ENCODE results near the gene PDGFRB. TPM values are rescaled to one million over a fixed set of nuclear protein-coding genes. Genes with fewer than 3 reads are reported as not detected.
A peak's percentile ranks its signal among the peaks of the same experiment; 100 is the strongest.

The PDGFRB gene
- total RNA-seq (100 to 1,000 TPM; 110 to 215 TPM), polyA plus RNA-seq (10 to 100 TPM; 33.6 to 46.5 TPM)
- long read RNA-seq, donor 1, partial matches to known transcripts = 56 of 62 reads
- long read RNA-seq, donor 1, other reads (novel, unspliced or antisense) = 6 of 62 reads
- long read RNA-seq, donor 2, full-length matches to known transcripts = 3 of 34 reads
- long read RNA-seq, donor 2, partial matches to known transcripts = 31 of 34 reads
- long read RNA-seq, donor 2, other reads (novel, unspliced or antisense) = 0 of 34 reads
- long read RNA-seq, donor 3, partial matches to known transcripts = 33 of 42 reads
- long read RNA-seq, donor 3, other reads (novel, unspliced or antisense) = 7 of 42 reads
- long read RNA-seq, donor 4, partial matches to known transcripts = 29 of 29 reads
- long read RNA-seq, donor 4, other reads (novel, unspliced or antisense) = 0 of 29 reads
- long read RNA-seq, donor 5, full-length matches to known transcripts = 6 of 63 reads
- long read RNA-seq, donor 5, partial matches to known transcripts = 50 of 63 reads
- long read RNA-seq, donor 5, other reads (novel, unspliced or antisense) = 7 of 63 reads

DNA sequence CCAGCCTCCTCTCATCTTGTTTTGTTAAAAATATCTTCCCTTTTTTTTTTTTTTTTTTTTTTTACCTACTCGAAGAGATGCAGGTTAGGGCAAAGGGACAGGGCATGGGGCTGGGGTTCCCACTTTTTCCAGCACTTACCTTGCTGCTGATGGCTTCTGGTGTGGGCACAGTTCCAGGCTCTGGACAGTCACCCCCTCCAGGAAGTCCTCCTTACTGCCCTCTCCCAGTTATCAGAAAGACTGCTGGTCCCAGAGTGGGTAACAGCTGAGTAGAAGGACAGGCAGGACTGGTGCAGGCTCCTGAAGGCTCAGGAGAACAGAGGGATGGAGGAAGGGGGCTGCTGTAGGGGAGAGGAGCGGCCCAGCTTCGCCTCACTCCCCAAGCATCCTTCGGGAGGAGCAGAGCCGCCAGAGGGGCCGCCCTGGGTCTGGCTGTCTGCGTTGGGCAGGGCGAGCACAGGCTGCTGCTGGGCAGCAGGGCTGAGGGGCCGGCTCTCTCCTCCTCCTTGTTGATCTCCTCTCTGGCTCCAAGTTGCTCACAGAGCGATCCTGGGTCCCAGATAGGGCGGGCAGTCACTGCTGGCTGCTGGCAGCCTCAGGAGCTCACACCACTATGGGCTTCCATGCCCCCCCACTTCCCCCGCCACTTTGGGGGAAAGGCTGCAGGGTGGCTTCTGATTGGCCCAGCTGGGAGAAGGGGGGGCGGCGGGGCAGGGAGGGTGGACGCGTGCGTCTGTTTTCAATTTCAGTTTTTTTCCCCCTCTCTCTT lies at the start of gene PDGFRB:
Gene PDGFRB, minus strand, starts transcription at position 588 of the 769 bp plus-strand sequence. CDS start 18,798 bp downstream, outside the sequence.
- peak within 1 kb of the TSS; percentile 27 for H3K4me3 ChIP-seq
- no peaks in the 10 kb centered on the region for H3K9me3 ChIP-seq (ENCODE audit: control insufficient read depth in 4 of 4, insufficient read depth in 3 of 4, low read length in 3 of 4)
- WGBS, 2 donors = 7 to 8% methylated on average over 15 to 17 of the region's 17 CpGs
- H3K27me3 ChIP-seq (ENCODE audit: control insufficient read depth in 3 of 3, insufficient read depth in 3 of 3, low read length in 2 of 3) = no peaks in the 10 kb centered on the region
- H3K36me3 ChIP-seq (ENCODE audit: control insufficient read depth in 4 of 4, insufficient read depth in 4 of 4, low read length in 4 of 4) = peaks cover 0 to 16% (median 3%) of the 10 kb centered on the region in 4 donors
- DNase-seq (peak; percentile 96 to 98 (median 97)), ATAC-seq (ENCODE audit: insufficient read depth, low FRiP score) (peak; percentile 39)
- H3K4me1 ChIP-seq (ENCODE audit: control insufficient read depth in 5 of 5, insufficient read depth in 5 of 5, low read length in 5 of 5) = peaks cover 0 to 84% (median 38%) of the 10 kb centered on the region in 5 donors
- peak within 1 kb of the TSS in 1 of 2 donors; percentile 95 for H3K9ac ChIP-seq (ENCODE audit: insufficient read depth in 1 of 2, low read length in 2 of 2)
- TF ChIP-seq, protein P1, sequence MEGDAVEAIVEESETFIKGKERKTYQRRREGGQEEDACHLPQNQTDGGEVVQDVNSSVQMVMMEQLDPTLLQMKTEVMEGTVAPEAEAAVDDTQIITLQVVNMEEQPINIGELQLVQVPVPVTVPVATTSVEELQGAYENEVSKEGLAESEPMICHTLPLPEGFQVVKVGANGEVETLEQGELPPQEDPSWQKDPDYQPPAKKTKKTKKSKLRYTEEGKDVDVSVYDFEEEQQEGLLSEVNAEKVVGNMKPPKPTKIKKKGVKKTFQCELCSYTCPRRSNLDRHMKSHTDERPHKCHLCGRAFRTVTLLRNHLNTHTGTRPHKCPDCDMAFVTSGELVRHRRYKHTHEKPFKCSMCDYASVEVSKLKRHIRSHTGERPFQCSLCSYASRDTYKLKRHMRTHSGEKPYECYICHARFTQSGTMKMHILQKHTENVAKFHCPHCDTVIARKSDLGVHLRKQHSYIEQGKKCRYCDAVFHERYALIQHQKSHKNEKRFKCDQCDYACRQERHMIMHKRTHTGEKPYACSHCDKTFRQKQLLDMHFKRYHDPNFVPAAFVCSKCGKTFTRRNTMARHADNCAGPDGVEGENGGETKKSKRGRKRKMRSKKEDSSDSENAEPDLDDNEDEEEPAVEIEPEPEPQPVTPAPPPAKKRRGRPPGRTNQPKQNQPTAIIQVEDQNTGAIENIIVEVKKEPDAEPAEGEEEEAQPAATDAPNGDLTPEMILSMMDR (IDR thresholded peaks at IDR 0.05; ENCODE audit: control extremely low read depth, extremely low read depth) = no peak
- peak within 1 kb of the TSS; percentile 69 to 71 for H3K27ac ChIP-seq (ENCODE audit: low read depth in 1 of 2, low read length in 1 of 2)

DNA sequence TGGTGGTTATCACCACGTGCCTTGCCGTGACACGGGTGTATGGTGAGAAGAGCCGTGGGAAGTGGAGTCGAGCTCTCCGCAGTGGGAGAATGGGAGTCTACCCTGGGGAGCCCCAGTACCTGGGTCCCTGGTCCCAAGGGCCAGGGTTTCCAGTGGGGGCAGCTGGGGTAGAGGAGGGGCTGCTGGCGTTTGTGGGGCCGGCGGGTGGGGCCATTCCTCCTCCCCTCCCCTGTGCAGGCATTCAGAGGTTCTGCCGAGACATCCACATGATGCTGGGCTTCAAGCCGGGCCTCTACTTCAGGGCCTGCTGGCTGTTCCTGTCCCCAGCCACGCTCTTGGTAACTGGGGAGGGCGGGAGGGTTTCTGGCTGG lies 48.9 kb upstream of the PDGFRB start:
- WGBS, 2 donors = 90 to 96% methylated on average over 12 to 13 of the region's 13 CpGs
- H3K27ac ChIP-seq (ENCODE audit: low read depth in 1 of 2, low read length in 1 of 2) = no peak overlapping the region
- H3K9ac ChIP-seq (ENCODE audit: insufficient read depth in 1 of 2, low read length in 2 of 2) = no peak overlapping the region
- peaks cover 0 to 16% (median 4%) of the 10 kb centered on the region in 5 donors for H3K4me1 ChIP-seq (ENCODE audit: control insufficient read depth in 5 of 5, insufficient read depth in 5 of 5, low read length in 5 of 5)
- peaks cover 0 to 2% (median 0%) of the 10 kb centered on the region in 4 donors for H3K9me3 ChIP-seq (ENCODE audit: control insufficient read depth in 4 of 4, insufficient read depth in 3 of 4, low read length in 3 of 4)
- DNase-seq (no peak), ATAC-seq (ENCODE audit: insufficient read depth, low FRiP score) (no peak)
- no peaks in the 10 kb centered on the region for H3K27me3 ChIP-seq (ENCODE audit: control insufficient read depth in 3 of 3, insufficient read depth in 3 of 3, low read length in 2 of 3)
- TF ChIP-seq, protein P1 (IDR thresholded peaks at IDR 0.05; ENCODE audit: control extremely low read depth, extremely low read depth) = no peak
- H3K36me3 ChIP-seq (ENCODE audit: control insufficient read depth in 4 of 4, insufficient read depth in 4 of 4, low read length in 4 of 4) = no peaks in the 10 kb centered on the region
- H3K4me3 ChIP-seq = no peak overlapping the region

DNA sequence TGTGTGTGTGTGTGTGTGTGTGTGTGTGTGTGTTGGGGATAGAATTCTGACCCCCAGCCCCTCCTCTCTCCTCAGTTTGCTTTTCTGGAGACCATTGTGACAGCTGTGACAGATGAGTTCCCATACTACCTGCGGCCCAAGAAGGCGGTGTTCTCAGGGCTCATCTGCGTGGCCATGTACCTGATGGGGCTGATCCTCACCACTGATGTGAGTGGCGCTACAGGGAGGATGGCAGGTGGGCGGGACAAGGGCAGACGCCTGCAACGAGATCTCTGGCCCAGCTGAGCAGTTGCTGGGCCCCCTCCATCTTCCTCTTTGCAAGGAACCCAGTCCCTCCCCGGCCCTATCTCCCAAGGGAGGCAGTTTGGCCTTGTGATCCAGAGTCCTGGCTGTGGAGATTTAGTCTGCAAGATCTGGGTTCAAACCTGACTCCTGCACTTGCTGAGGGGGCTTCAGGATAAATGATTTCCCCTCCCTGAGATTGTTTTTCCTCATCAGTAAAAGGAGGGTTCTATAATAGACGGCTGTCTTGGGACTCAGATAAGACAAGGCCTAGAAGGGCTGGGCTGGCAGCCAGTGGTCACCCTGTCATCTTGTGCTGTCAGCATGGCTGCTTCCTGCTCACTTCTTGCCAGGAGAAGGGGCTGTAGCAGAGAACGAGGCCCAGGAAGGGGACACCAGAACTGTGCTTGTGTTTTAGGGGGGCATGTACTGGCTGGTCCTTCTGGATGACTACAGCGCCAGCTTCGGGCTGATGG lies 48.4 kb upstream of the PDGFRB start:
- Histone ChIP-seq H3K4me3 (no peak overlapping the region), H3K36me3 (ENCODE audit: control insufficient read depth in 4 of 4, insufficient read depth in 4 of 4, low read length in 4 of 4) (no peaks in the 10 kb centered on the region), H3K27ac (ENCODE audit: low read depth in 1 of 2, low read length in 1 of 2) (no peak overlapping the region), H3K4me1 (ENCODE audit: control insufficient read depth in 5 of 5, insufficient read depth in 5 of 5, low read length in 5 of 5) (peaks cover 0 to 12% (median 4%) of the 10 kb centered on the region in 5 donors), H3K9ac (ENCODE audit: insufficient read depth in 1 of 2, low read length in 2 of 2) (no peak overlapping the region), H3K27me3 (ENCODE audit: control insufficient read depth in 3 of 3, insufficient read depth in 3 of 3, low read length in 2 of 3) (no peaks in the 10 kb centered on the region), H3K9me3 (ENCODE audit: control insufficient read depth in 4 of 4, insufficient read depth in 3 of 4, low read length in 3 of 4) (peaks cover 0 to 2% (median 0%) of the 10 kb centered on the region in 4 donors)
- TF ChIP-seq, protein P1 (IDR thresholded peaks at IDR 0.05; ENCODE audit: control extremely low read depth, extremely low read depth) = no peak
- 83 to 85% methylated on average over 12 of the region's 12 CpGs for WGBS, 2 donors
- ATAC-seq (ENCODE audit: insufficient read depth, low FRiP score) (no peak), DNase-seq (peak; percentile 55 to 77 (median 58))

All from lung (tissue), 16 donors.